ENCODE measurements around the gene SET.
A peak's percentile ranks its signal among the peaks of the same experiment; 100 is the strongest.
"Not testable (repeated sequence)": the region's sequence is repeated elsewhere in the genome, so short reads cannot be mapped to it uniquely, and the experiment has no call there.

The SET gene

DNA sequence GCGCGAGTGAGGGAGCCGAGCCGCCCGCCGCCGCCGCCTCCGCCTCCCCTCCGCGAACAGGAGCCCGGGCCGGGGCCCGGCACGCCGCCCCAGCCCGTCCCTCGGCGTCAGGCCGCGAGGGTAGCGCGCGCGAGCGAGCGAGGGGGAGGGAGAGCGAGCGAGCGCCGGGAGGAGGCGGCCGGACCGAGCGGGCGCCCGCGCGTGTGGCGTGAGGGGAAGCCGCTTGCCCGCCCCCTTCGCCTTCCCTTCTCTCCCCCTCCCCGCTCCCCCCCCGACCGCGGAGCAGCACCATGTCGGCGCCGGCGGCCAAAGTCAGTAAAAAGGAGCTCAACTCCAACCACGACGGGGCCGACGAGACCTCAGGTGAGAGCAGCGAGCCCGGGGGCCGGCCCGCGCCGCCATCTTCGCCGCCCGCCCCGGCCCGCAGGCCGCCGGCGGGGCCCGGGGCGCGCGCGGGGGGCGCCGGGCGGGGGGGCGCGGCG lies 312 bp downstream of the SET start:
- peak; percentile 66 for DNase-seq

DNA sequence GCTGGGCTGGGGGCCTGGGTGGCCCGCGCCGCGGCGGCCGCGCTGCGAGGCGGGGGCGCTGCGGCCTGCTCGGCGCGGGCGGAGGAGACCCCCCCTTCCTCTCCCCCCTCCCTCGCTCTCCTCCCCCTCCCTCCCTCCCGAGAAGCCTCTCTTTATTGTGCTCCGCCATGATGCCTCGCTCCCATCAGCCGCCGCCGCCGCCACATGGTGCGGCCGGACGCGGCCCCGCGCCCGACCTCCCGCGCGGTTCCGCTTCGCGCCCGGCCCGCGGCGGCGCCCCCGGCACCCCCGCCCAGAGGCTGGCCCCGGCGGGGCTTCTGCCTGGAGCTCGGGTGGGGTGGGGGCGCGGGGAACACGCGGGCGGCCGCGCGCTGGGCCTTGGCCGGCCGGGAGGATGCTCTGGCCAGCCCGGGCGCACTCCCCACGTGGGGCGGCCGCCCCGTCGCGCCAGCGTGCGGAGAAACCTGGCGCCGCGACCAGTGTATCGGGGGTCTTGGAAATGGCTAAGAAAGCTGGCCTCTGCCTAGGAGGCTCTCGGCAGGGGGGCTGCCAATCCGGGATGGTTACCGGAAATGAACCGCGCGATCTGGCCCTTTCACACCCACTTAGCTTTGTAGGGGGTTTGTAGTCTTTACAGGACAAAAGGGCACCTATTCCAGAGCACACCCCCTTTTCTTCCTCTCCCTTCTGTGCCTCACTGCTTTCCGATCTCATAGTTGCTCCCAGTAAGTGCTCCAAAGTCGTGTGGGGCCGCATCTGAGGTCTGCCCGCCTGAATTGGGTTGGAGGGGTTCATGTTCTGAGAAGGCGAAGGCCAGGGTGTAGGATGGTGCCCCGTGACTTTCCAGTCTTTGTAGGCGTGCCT lies 1.0 kb downstream of the SET start:
- peak; percentile 60 for DNase-seq

DNA sequence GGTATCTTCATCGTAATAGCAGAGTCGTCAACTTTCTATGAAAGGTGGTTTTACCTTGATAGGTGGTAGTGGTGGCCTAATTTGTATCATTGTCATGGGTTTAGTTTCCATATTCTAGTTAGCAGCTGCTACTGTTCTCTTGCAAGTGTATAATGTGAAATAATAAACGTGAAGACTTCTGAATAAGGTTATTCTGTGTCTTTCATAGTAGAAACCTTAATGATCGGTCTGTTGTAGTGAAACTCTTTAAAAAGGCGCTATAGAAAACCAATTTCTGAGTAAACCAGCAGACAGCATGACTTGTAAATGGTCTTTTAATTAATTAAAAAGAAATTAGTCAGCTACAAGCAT lies 1.6 kb downstream of the SET start:
- DNase-seq = no peak

DNA sequence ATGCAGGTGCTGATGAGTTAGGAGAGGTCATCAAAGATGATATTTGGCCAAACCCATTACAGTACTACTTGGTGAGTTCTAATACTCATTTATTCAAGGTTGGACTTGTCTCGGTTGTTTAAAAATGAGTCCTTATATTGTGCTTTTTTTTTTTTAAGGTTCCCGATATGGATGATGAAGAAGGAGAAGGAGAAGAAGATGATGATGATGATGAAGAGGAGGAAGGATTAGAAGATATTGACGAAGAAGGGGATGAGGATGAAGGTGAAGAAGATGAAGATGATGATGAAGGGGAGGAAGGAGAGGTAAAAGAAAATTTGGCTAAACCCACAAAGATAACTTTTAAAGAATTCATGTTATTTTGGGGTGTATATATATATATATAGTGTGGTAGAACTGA lies 4.7 kb downstream of the SET start:
- not testable (repeated sequence) for DNase-seq

DNA sequence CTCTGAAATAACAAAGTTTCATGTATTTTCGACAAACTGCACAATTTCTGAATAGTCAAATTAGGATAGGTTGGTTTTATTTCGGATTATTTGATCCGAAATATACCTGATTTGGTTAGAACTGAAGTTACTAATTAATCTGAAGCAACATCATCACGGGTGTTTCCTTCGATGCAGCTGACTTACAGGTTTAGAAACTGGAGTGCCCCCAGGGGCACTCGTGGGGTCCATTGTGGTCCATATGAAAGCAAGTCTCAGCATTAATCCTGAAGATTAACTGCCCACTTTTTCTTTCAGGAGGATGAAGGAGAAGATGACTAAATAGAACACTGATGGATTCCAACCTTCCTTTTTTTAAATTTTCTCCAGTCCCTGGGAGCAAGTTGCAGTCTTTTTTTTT lies 5.3 kb downstream of the SET start:
- no peak for DNase-seq

DNA sequence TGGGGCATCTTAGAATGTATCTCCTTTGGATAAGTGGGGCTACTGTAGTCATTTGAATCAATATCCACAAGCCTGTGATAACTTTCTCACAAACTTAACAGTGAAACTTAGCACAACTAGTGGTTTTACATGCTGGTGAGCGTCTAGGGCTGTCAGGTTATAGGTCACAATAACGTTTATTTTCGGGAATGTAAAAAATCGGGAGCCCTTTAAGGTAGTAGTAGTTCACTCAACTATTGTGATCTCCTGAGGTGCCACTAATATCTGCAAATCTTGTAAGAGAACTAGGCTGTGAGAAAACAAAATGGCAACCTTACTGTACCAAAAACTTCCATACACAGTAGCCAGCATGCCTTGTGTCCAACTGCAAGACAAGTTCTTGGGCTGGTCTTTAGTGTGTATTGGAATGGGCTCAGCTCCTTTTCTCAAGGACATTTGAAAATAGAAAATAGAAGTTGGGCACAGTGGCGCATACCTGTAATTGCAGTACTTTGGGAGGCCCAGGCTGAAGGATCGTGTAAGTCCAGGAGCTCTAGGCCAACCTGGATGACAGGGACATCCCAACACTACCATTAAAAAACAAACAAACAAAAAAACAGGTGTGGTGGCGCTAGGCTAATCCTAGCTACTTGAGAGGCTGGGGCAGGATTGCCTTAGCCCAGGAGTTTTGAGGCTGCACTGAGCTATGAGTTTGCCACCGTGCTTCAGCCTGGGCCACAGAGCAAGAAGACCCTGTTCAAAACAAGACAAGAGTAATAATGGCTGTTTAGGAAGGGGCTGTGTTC lies 8.1 kb downstream of the SET start:
- DNase-seq = peak; percentile 45

- DNase-seq = not testable (repeated sequence)
Measured at GRCh38 chr9:128699096-128699795, 10.2 kb downstream of the SET start.

DNA sequence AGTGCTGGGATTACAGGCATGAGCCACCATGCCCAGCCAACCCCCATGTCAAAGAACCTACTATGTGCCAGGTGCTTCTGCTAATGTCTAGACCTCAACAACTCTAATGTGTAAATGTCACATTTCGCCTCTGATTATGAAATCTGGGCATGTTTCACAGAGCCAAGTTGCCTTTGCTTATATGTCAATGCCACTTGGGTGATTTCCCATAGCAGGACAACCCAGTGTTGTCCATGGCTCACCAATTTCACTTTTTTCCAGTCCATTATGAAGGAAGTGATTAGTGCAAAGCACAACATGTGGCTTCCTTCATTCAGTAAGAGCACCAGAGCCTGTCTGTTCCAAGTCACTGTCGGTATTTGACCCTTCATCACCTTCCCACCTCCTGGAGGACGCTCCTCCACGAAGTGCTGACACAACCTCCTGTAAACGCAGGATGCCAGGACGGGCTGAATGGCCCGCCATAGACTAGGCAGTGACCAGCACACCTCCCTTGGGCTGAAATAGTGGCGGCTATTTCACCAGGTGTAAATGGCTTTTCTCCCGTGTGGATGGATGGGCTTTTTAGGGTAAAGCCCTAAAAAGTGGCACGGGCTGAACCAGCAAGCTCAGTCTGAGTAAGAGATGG lies 12.3 kb downstream of the SET start:
- no peak for DNase-seq

GRCh38 chr9:128702445-128702948 lies 13.5 kb downstream of the SET start, which contains the start of gene PKN3:
TSS of gene PKN3 (plus strand) at chr9:128702503. CDS start at chr9:128702916, 413 bp downstream.
- peak; percentile 93 for DNase-seq

DNA sequence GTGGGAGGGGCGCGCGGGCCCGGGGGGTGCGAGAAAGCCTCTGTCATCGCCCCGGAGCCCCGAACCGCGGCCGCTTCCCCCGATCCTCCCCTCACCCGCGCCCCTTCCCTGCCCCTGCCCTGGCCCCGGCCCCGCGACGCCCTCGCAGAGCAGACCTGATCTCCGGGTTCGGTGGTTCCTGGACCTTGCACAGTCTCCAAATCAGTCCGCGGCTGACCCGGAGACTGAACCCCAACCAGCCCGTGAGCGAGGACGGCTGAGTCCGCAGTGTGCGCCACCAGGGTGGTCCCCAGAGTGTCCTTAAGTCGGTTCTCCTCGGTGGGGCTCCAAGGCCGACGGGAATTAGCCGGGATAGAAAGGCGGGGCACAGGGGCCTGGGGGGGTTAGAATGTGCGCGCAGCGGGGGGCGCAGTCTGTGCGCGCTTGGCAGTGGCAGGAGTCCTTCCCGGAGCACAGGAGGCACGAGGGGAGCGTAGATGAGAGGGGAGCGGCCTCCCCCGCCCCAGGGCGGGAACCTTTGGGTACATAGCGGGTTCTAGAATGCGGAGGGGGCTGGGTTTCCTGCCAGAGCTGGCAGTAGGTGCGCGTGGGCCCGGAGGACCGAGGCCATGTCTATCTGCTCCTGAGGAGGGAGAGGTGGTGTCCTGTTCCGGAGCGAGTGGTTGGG lies 14.1 kb downstream of the SET start:
- peak; percentile 66 for DNase-seq

- no peak for DNase-seq
Measured at GRCh38 chr9:128703616-128704355, 14.8 kb downstream of the SET start.

DNA sequence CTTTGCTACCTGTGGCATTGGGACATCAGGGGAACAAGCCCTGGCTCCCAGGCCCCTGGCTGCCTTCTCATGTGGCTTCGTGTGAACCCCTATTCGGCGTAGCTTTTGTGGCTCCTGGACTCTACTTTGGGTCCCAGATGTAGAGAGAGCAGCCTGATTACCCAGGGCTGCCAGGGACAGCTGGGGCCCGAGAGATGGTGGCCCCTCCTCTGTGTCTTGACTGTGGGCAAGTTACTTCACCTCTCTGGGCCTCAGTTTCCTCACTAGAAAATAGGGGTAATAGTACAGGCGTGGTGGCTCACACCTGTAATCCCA lies 15.3 kb downstream of the SET start:
- DNase-seq = no peak

DNA sequence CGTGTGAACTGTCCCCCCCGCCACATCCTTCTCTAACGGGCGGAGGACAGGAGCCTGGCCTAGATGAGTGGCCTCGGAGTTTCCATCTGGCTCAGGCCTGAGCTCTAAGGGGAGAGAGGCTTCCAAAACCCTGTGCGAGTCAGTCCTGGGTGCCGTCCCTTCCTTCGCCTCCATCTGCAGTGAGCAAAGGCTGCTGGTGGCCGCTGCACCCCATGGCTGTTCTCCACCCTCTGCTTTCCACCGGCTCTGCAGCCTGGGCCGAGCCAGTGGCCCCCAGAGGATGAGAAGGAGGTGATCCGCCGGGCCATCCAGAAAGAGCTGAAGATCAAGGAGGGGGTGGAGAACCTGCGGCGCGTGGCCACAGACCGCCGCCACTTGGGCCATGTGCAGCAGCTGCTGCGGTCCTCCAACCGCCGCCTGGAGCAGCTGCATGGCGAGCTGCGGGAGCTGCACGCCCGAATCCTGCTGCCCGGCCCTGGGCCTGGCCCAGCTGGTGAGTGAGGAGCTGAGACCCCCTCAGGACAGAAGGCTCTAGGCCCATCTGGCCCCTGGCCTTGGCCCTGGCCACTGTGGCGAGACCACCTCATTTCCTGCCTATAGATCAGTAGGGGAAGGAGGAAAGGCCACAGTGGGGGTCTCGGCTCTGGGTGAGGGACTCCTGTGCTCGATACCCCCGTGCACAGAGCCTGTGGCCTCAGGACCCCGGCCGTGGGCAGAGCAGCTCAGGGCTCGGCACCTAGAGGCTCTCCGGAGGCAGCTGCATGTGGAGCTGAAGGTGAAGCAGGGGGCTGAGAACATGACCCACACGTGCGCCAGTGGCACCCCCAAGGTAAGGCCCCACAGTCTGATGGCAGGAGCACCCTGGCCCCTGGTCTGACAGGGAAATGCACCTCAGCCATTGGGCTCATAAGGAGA lies 16.3 kb downstream of the SET start:
- no peak for DNase-seq

- peak; percentile 31 for DNase-seq
Measured at GRCh38 chr9:128706045-128706444, 17.0 kb downstream of the SET start.

- DNase-seq = no peak
Measured at GRCh38 chr9:128706671-128707381, 17.8 kb downstream of the SET start.

DNA sequence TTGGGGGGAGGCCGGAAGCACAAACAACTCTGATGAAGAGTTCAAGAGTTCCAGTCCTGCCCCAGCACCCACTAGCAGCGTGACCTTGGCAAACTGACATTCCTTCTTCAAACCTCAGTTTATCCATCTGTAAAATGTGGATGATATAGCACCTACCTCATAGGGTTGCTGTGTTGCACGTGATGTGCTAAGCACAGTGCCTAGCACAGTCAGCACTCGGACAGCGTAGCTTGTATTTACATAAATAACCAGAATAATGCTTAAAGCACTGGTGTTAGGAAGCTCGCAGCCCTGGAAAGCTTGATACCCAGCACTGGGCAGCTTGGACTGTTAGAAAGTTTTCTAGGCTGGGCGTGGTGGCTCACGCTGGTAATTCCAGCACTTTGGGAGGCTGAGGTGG lies 18.4 kb downstream of the SET start:
- DNase-seq = no peak

GRCh38 chr9:128712451-128713410 lies 23.7 kb downstream of the SET start:
- no peak for DNase-seq

DNA sequence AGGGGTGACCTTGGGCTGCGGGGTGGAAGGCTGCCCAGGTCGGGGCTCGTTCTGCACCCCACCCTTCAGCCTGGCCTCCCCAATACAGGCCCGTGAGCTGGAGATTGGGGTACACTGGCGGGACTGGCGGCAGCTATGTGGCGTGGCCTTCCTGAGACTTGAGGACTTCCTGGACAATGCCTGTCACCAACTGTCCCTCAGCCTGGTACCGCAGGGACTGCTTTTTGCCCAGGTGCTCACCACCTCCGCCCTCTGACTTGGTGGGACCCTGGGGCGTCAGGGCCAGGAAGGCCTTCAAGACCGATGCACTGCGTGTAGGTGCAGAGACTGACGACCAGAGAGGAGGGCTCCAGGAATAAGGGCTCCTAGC lies 24.4 kb downstream of the SET start:
- no peak for DNase-seq

Measured in NCI-H82 (cell line).